GM12891 (cell line): ENCODE results near the gene PRSS1.
"Not testable (repeated sequence)": the region's sequence is repeated elsewhere in the genome, so short reads cannot be mapped to it uniquely, and the experiment has no call there.

ENCODE experiments used
- DNase-seq: peaks from one replicate; pipeline ENCODE4 v3.0.0; 2011; ENCODE audit warnings: low spot score; ENCODE audit not compliant: insufficient read length
- FAIRE-seq: peaks from 2 replicates; lab custom pipeline; 2011; peaks lifted over from hg19 to GRCh38; lab: Jason Lieb, UNC
- PAX5 ChIP-seq: IDR thresholded peaks from 2 replicates; pipeline ENCODE4 v1.6.1; 2011; ENCODE audit warnings: low read length, moderate library complexity, mild to moderate bottlenecking; ENCODE audit not compliant: insufficient read depth, severe bottlenecking
- POLR2A ChIP-seq: IDR thresholded peaks from 2 replicates; pipeline ENCODE4 v1.6.1; 2011; ENCODE audit warnings: low read depth, low read length, control low read depth
- POLR2AphosphoS5 ChIP-seq: IDR thresholded peaks from 2 replicates; pipeline ENCODE4 v1.6.1; 2011; ENCODE audit warnings: low read depth, low read length, control low read depth
- POU2F2 ChIP-seq: IDR thresholded peaks from 2 replicates; pipeline ENCODE4 v1.6.1; 2011; ENCODE audit warnings: low read depth, mild to moderate bottlenecking, control low read depth, low read length, moderate library complexity
- SPI1 ChIP-seq: IDR thresholded peaks from 2 replicates; pipeline ENCODE4 v1.6.1; 2011; ENCODE audit warnings: low read depth, low read length, control low read depth
- TAF1 ChIP-seq: IDR thresholded peaks from 2 replicates; pipeline ENCODE4 v1.6.1; 2011; ENCODE audit warnings: low read depth, low read length, control low read depth

PRSS1 gene

GRCh38 chr7:142773937-142774744, 24.9 kb downstream of the PRSS1 start:
- DNase-seq, result no peak
- no peak for FAIRE-seq
- TF ChIP-seq POLR2A, result no peak
- TF ChIP-seq SPI1, result no peak
- no peak for TF ChIP-seq PAX5
- no peak for TF ChIP-seq TAF1
- no peak for TF ChIP-seq POU2F2
- no peak for TF ChIP-seq POLR2AphosphoS5

- DNase-seq (no peak), FAIRE-seq (no peak)
- TF ChIP-seq POLR2AphosphoS5 (no peak), SPI1 (no peak), TAF1 (no peak), POLR2A (no peak), PAX5 (no peak), POU2F2 (no peak)
Observed at GRCh38 chr7:142774826-142775225, 25.6 kb downstream of the PRSS1 start.

DNA sequence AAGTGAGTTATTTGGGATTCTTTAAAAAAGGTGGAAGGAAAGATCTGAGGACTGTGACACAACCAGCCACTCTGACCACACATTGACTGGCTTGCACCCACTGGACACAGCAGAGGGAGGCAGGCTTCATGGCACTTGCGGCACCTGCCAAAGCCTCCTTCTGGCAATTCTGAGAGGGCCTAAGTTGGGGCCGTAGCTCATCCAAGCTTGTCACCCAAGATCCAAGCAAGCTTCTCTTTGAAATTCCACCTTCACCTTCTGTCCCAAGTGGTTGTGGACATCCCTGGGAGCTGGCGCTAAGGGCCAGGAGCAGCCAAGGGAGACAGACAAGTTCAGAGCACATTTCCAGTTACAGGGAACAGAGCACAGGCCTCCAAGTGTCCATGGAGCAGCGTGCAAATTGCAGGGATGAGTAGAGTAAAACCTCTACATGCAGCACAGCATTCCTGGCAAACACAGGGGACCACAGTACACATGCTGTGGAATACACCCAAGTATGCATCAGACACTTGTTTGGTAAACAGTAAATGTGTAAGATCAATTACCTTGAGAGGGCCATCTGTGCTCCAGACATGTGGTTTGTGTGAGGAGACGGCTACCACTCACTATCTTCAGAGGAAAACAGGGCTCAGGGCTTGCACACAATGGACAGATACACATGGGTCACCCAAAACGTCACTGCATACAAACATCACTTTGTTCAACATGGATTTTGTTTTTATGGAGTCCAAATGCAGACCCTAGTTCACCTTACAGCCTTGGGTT, 26.3 kb downstream of the PRSS1 start:
- FAIRE-seq, result peak; percentile 50
- DNase-seq, result not testable (repeated sequence)

- DNase-seq (no peak), FAIRE-seq (peak; percentile 40)
- TF ChIP-seq POLR2A (no peak), POLR2AphosphoS5 (no peak), SPI1 (no peak), PAX5 (no peak), TAF1 (no peak), POU2F2 (no peak)
Observed at GRCh38 chr7:142776206-142776844, 27.1 kb downstream of the PRSS1 start.

GRCh38 chr7:142776845-142777225, 27.6 kb downstream of the PRSS1 start:
- DNase-seq, FAIRE-seq: not testable (repeated sequence)

DNA sequence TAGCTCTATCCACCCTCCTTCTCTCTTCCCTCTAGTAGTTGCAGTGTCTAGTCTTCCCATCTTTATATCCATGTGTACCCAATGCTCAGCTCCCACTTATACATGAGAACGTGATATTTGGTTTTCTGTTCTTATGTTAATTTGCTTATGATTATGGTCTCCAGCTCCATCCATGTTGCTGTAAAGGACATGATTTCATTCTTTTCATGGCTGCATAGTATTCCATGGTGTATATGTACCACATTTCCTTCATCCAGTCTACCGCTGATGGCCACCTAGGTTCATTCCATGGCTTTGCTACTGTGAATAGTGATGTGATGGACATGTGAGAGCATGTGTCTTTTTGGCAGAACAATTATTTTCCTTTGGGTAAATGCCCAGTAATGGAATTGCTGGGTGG, 28.0 kb downstream of the PRSS1 start:
- peak; percentile 16 for FAIRE-seq
- no peak for TF ChIP-seq POLR2A
- no peak for TF ChIP-seq POLR2AphosphoS5
- TF ChIP-seq SPI1, result no peak
- TF ChIP-seq PAX5, result no peak
- no peak for TF ChIP-seq POU2F2
- TF ChIP-seq TAF1, result no peak
- DNase-seq, result no peak

- TF ChIP-seq SPI1 (peak; percentile 94), POLR2A (no peak), TAF1 (no peak), POLR2AphosphoS5 (no peak)
- FAIRE-seq (peak; percentile 90), DNase-seq (peak; percentile 67)
Observed at GRCh38 chr7:142782922-142783900, 33.9 kb downstream of the PRSS1 start.

GRCh38 chr7:142784096-142784495, 34.8 kb downstream of the PRSS1 start:
- no peak for DNase-seq
- FAIRE-seq, result no peak
- TF ChIP-seq SPI1 (no peak), TAF1 (no peak), POU2F2 (no peak), POLR2A (no peak), POLR2AphosphoS5 (no peak), PAX5 (no peak)

- no peak for TF ChIP-seq POU2F2
- no peak for TF ChIP-seq POLR2AphosphoS5
- TF ChIP-seq POLR2A, result no peak
- TF ChIP-seq PAX5, result no peak
- TF ChIP-seq SPI1, result no peak
- TF ChIP-seq TAF1, result no peak
- DNase-seq (no peak), FAIRE-seq (no peak)
Observed at GRCh38 chr7:142784716-142785115, 35.4 kb downstream of the PRSS1 start.
